Endothelial cell of umbilical vein (primary cell): Measurements from ENCODE around the gene ANKFN1. TPM values are rescaled to one million over a fixed set of nuclear protein-coding genes. Genes with fewer than 3 reads are reported as not detected.

Experiments
- BruUV-seq: library from RNA; stranded (reverse); fragments of 400-500 nt; replicated peaks from 2 replicates; lab custom pipeline; 2021; lab: Mats Ljungman, UMichigan
- CTCF ChIA-PET: fragments of 300-600, 350-600 bp; sonication (Branson Sonifier 250); formaldehyde crosslinking; loops from one replicate; lab custom pipeline; 2021; ENCODE audit warnings: antibody characterized with exemption, inconsistent platforms; lab: Charles Lee
- POLR2A ChIA-PET: fragments of 300-600, 350-600 bp; sonication (Branson Sonifier 250); formaldehyde crosslinking; loops from one replicate; lab custom pipeline; 2021; ENCODE audit warnings: antibody characterized with exemption, inconsistent platforms; lab: Charles Lee
- DNase-seq: peaks from one replicate; pipeline ENCODE4 v3.0.0-alpha.2; 2011; ENCODE audit warnings: low read depth, low spot score
- FAIRE-seq: peaks from 2 replicates; lab custom pipeline; 2011; peaks lifted over from hg19 to GRCh38; lab: Jason Lieb, UNC
- H2AFZ ChIP-seq: 2 replicates; pipeline ENCODE4 v1.6.0; 2012; ENCODE audit warnings: low read depth, low read length, control low read depth, inconsistent platforms
- H3K27ac ChIP-seq: 2 replicates; pipeline ENCODE4 v1.5.1; 2011; ENCODE audit warnings: low read depth, mild to moderate bottlenecking, control low read depth, low read length, moderate library complexity; ENCODE audit not compliant: insufficient read depth
- H3K27me3 ChIP-seq, 2 experiments: 2 replicates each; pipeline versions ENCODE4 v1.6.0 to v1.6.1; 2011; ENCODE audit warnings: low read length in 2 of 2, mixed read lengths in 1 of 2; ENCODE audit not compliant: control insufficient read depth in 2 of 2, insufficient read depth in 2 of 2
- H3K36me3 ChIP-seq, 2 experiments: 2 replicates in 1 of 2; 3 replicates in 1 of 2; pipeline ENCODE4 v1.5.1; 2011; ENCODE audit warnings: low read length in 2 of 2, mild to moderate bottlenecking in 1 of 2, moderate library complexity in 1 of 2; ENCODE audit not compliant: control insufficient read depth in 2 of 2, insufficient read depth in 2 of 2; ENCODE audit errors: extremely low read depth in 1 of 2
- H3K4me1 ChIP-seq: 3 replicates; pipeline ENCODE4 v1.5.1; 2011; ENCODE audit warnings: mild to moderate bottlenecking, low read length; ENCODE audit not compliant: control insufficient read depth, insufficient read depth; ENCODE audit errors: extremely low read depth
- H3K4me2 ChIP-seq: 2 replicates; pipeline ENCODE4 v1.6.1; 2011; ENCODE audit warnings: low read length, control low read depth, mixed read lengths; ENCODE audit not compliant: insufficient read depth
- H3K4me3 ChIP-seq, 3 experiments: fragments of 200-600 bp in 1 of 3; sonication (generic), shearing (Covaris generic) in 1 of 3; replicated peaks in 1 of 3; 2 replicates each; pipeline ENCODE4 v1.5.1; 2011 to 2016; ENCODE audit warnings: control low read depth in 3 of 3, low read length in 3 of 3, mild to moderate bottlenecking in 2 of 3, inconsistent platforms in 1 of 3, low read depth in 1 of 3, moderate library complexity in 1 of 3; ENCODE audit not compliant: insufficient read depth in 1 of 3
- H3K79me2 ChIP-seq: 2 replicates; pipeline ENCODE4 v1.6.0; 2012; ENCODE audit warnings: low read length, inconsistent platforms; ENCODE audit not compliant: control insufficient read depth, insufficient read depth
- H3K9ac ChIP-seq: replicated peaks from 2 replicates; pipeline ENCODE3; 2011; ENCODE audit warnings: low read length, control low read depth; ENCODE audit not compliant: insufficient read depth; ENCODE audit errors: extremely low read depth
- H3K9me1 ChIP-seq: replicated peaks from 3 replicates; pipeline ENCODE4 v1.6.0; 2011; ENCODE audit warnings: mild to moderate bottlenecking, low read length; ENCODE audit not compliant: control insufficient read depth, insufficient read depth; ENCODE audit errors: extremely low read depth
- H3K9me3 ChIP-seq: replicated peaks from 2 replicates; pipeline ENCODE4 v1.5.1; 2012; ENCODE audit warnings: low read length, inconsistent platforms; ENCODE audit not compliant: control insufficient read depth, insufficient read depth
- H4K20me1 ChIP-seq: replicated peaks from 2 replicates; pipeline ENCODE3; 2011; ENCODE audit warnings: mild to moderate bottlenecking, low read length; ENCODE audit not compliant: control insufficient read depth, insufficient read depth; ENCODE audit errors: extremely low read depth
- CTCF ChIP-seq, 2 donors: IDR thresholded peaks; 1 replicate in 1 of 2; 2 replicates in 1 of 2; pipeline ENCODE4 v1.5.1; 2011; ENCODE audit warnings: low read length in 2 of 2, mild to moderate bottlenecking in 2 of 2, moderate library complexity in 2 of 2, control low read depth in 1 of 2, inconsistent platforms in 1 of 2, low read depth in 1 of 2; ENCODE audit not compliant: insufficient read depth in 1 of 2; ENCODE audit errors: extremely low read depth in 1 of 2
- EZH2 ChIP-seq: IDR thresholded peaks from 2 replicates; pipeline ENCODE4 v1.6.1; 2012; ENCODE audit warnings: borderline replicate concordance, low read depth, mild to moderate bottlenecking, moderate library complexity, low read length, inconsistent platforms; ENCODE audit not compliant: severe bottlenecking
- FOS ChIP-seq: IDR thresholded peaks from 2 replicates; pipeline ENCODE4 v1.6.1; 2011; ENCODE audit warnings: mild to moderate bottlenecking, low read length, moderate library complexity, borderline replicate concordance; ENCODE audit not compliant: insufficient read depth
- GATA2 ChIP-seq: IDR thresholded peaks from 2 replicates; pipeline ENCODE4 v1.7.0; 2011; ENCODE audit warnings: low read depth, mild to moderate bottlenecking, moderate library complexity, mixed read lengths, low read length; ENCODE audit not compliant: insufficient read length, insufficient read depth
- JUN ChIP-seq: IDR thresholded peaks from 2 replicates; pipeline ENCODE4 v1.6.1; 2011; ENCODE audit warnings: borderline replicate concordance, low read depth; ENCODE audit not compliant: insufficient read length, insufficient read depth
- MYC ChIP-seq: IDR thresholded peaks from one replicate; pipeline ENCODE4 v1.6.1; 2011; ENCODE audit warnings: mild to moderate bottlenecking, low read depth, low read length
- POLR2A ChIP-seq: IDR thresholded peaks from 2 replicates; pipeline ENCODE4 v1.6.1; 2012; ENCODE audit warnings: low read depth, mild to moderate bottlenecking, control low read depth, low read length
- POLR2AphosphoS5 ChIP-seq: IDR thresholded peaks from 2 replicates; pipeline ENCODE4 v1.6.1; 2012; ENCODE audit warnings: low read depth, mild to moderate bottlenecking, control low read depth, low read length, moderate library complexity; ENCODE audit not compliant: insufficient read depth
- dilution Hi-C: fragments of 300-500 bp; cut with MboI; formaldehyde crosslinking; loops from one replicate; pipeline ENCODE4 v1.15.0; 2019; ENCODE audit warnings: low sequenced_read_pairs; ENCODE audit not compliant: extremely low pct_ligation_motif_present
- intact Hi-C: fragments of 100-400 bp; cut with micrococcal nuclease; formaldehyde crosslinking; loops from one replicate; pipeline ENCODE4 v1.10.0; 2022
- polyA plus RNA-seq, 4 experiments: library from polyadenylated mRNA; depleted of rRNA in 3 of 4; stranded (reverse) in 3 of 4; unstranded in 1 of 4; fragments of >200 nt; gene quantifications; 2 replicates each; pipeline versions ENCODE4 v1.2.1 to v1.2.3, GENCODE V29; 2011 to 2012; ENCODE audit warnings: missing spikeins in 1 of 4
- total RNA-seq: library from RNA; stranded (reverse); gene quantifications from 2 replicates; pipeline ENCODE4 v1.2.3, GENCODE V29; 2021
- TF ChIP-seq, protein P1 (sequence below): IDR thresholded peaks from 2 replicates; pipeline ENCODE4 v1.6.1; 2011; ENCODE audit not compliant: insufficient read depth, insufficient read length

The ANKFN1 gene
- total and polyA plus RNA-seq, 2 donors (not counting 3 experiments of a cell fraction or from before 2014, with no cell fraction given): 0.15 TPM; not detected in 1

DNA sequence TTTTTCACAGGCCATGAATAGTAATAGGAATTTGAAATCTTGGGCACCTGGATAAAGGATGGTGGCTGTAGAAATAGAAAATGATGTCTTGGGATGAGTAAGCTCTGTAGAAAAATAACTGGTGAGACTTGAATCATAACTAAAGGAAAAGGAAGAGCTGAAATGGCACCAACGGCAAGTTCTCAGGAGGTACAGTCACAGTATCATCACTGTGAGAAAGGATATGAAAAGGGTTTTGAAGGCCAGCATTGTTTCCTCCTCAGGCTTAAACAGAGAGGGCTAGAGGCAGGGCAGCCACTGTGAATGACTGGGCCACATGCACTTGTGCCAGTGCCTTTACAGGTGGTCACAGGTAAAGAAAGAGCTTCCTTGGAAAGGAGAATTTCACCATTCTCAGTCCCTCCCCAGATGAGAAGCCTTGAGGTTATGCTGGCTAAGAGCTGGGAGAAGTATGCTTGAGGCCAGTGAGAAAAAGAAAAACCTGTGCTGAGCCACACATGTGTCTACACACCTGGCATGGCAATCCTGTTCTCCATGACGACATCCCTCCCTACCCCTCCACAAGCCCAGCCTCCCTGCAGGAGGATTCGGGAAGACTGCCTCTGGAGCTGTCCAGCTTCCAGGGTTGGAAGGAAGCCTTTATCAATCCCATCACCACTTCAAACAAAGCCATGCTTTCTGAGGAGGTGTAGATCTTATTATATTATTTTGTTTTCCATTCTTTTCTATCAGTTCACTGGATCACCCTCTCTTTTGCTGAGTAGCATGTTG lies 3.8 kb upstream of the ANKFN1 start:
- no peaks in the 10 kb centered on the region for H3K9me1 ChIP-seq
- H3K36me3 ChIP-seq: no peaks in the 10 kb centered on the region
- H3K4me3 ChIP-seq: no peak overlapping the region
- H4K20me1 ChIP-seq: no peaks in the 10 kb centered on the region
- ChIA-PET POLR2A (no interaction called here), CTCF (interaction anchor here (1.2 kb wide), 1 partner anchor 23 kb away, joined by 3 read pairs; no protein-coding TSS in a partner anchor)
- H3K27ac ChIP-seq: no peak overlapping the region
- DNase-seq (no peak), FAIRE-seq (no peak)
- H3K9me3 ChIP-seq: no peaks in the 10 kb centered on the region
- intact Hi-C loops: no loop called here
- H3K4me2 ChIP-seq: no peak overlapping the region
- no TSS peak for BruUV-seq
- TF ChIP-seq FOS: no peak
- TF ChIP-seq, protein P1, sequence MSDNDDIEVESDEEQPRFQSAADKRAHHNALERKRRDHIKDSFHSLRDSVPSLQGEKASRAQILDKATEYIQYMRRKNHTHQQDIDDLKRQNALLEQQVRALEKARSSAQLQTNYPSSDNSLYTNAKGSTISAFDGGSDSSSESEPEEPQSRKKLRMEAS: no peak
- no peak for TF ChIP-seq POLR2A
- TF ChIP-seq MYC: no peak
- TF ChIP-seq GATA2: no peak
- no peak for TF ChIP-seq CTCF (IDR thresholded peaks at IDR 0.05; ENCODE audit: extremely low read depth in 1 of 2, insufficient read depth in 1 of 2, low read depth in 1 of 2, low read length in 2 of 2)
- no peak for TF ChIP-seq JUN
- TF ChIP-seq EZH2: no peak
- TF ChIP-seq POLR2AphosphoS5: no peak
- no peaks in the 10 kb centered on the region for H3K79me2 ChIP-seq
- H3K9ac ChIP-seq: no peak overlapping the region
- H2AFZ ChIP-seq: no peak overlapping the region
- dilution Hi-C loops: no loop called here
- H3K4me1 ChIP-seq: no peaks in the 10 kb centered on the region
- H3K27me3 ChIP-seq: peaks cover 0 to 2% of the 10 kb centered on the region in 2 experiments
